ENCODE data around the gene FNBP1. TPM values are rescaled to one million over a fixed set of nuclear protein-coding genes. Genes with fewer than 3 reads are reported as not detected.

The FNBP1 gene
- total and polyA plus RNA-seq, 9 donors, result 15.0 to 28.4 (median 18.2) TPM

DNA sequence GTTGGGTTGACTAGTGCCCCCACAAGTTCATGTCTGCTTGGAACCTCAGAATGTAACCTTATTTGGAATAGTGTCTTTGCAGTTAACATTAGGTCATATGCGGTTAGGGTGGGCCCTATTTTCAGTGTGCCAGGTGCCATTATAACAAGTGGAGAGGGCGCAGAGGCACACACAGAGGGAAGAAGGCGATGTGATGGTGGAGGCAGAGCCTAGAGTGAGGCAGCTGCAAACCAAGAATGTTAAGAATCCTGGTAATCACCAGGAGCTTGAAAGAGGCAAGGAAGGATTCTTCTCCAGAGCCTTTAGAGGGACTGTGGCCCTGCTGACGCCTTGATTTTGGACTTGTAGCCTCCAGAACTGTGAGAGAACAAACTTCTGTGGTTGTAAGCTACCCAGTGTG lies 21.6 kb upstream of the FNBP1 start:
- peaks cover 9% of the 10 kb centered on the region for H3K36me3 ChIP-seq (ENCODE audit: control insufficient read depth, insufficient read depth, low read length)
- no peak overlapping the region for H3K27ac ChIP-seq (ENCODE audit: low read length)
- H3K4me1 ChIP-seq (ENCODE audit: control insufficient read depth, insufficient read depth, low read length), result no peaks in the 10 kb centered on the region
- H3K9me3 ChIP-seq (replicated peaks; ENCODE audit: control insufficient read depth, low read depth, low read length), result no peaks in the 10 kb centered on the region
- WGBS (ENCODE audit: insufficient coverage), result 100% methylated on average over 3 of the region's 4 CpGs
- DNase-seq, result no peak
- no peaks in the 10 kb centered on the region for H3K27me3 ChIP-seq (ENCODE audit: control insufficient read depth, insufficient read depth, low read length)
- H3K4me3 ChIP-seq (ENCODE audit: low read length), result no peak overlapping the region

DNA sequence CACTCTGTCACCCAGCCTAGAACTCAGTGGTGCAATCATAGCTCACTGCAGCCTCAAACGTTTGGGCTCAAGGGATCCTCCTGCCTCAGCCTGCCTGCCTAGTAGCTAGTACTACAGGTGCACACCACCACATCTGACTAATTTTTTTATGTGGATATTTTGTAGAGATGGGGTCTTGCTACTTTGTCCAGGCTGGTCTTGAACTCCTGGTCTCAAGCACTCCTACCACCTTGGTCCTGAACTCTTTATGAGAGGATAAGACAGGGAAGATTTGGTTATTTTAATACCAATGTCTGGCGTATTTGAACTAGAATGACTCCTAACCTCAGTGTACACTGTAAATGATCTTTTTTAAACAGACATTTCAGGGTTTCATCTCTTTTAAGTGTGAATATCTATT lies 19.8 kb upstream of the FNBP1 start:
- H3K27ac ChIP-seq (ENCODE audit: low read length), result no peak overlapping the region
- no CpG with 5 or more reads among the region's 2 CpGs for WGBS (ENCODE audit: insufficient coverage)
- DNase-seq, result no peak
- no peaks in the 10 kb centered on the region for H3K9me3 ChIP-seq (replicated peaks; ENCODE audit: control insufficient read depth, low read depth, low read length)
- H3K4me1 ChIP-seq (ENCODE audit: control insufficient read depth, insufficient read depth, low read length), result no peaks in the 10 kb centered on the region
- H3K27me3 ChIP-seq (ENCODE audit: control insufficient read depth, insufficient read depth, low read length), result no peaks in the 10 kb centered on the region
- H3K4me3 ChIP-seq (ENCODE audit: low read length), result no peak overlapping the region
- H3K36me3 ChIP-seq (ENCODE audit: control insufficient read depth, insufficient read depth, low read length), result peaks cover 14% of the 10 kb centered on the region

DNA sequence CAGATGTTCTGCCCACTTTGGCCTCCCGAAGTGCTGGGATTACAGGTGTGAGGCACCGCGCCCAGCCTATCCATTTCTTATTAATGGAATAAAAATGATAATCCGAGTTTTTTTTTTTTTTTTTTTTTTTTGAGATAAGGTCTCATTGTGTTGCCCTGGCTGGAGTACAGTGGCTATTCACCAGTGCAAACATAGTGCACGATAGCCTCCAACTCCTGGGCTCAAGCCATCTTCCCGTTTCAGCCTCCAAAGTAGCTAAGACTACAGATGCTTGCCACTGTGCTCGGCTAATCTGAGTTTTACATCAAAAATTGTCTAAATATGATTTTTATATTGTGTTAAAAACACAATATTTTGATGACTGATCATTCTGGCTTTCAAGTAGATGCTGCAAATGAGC lies 17.3 kb upstream of the FNBP1 start:
- Histone ChIP-seq H3K9me3 (replicated peaks; ENCODE audit: control insufficient read depth, low read depth, low read length) (no peaks in the 10 kb centered on the region), H3K36me3 (ENCODE audit: control insufficient read depth, insufficient read depth, low read length) (peaks cover 12% of the 10 kb centered on the region), H3K27ac (ENCODE audit: low read length) (no peak overlapping the region), H3K27me3 (ENCODE audit: control insufficient read depth, insufficient read depth, low read length) (no peaks in the 10 kb centered on the region), H3K4me3 (ENCODE audit: low read length) (no peak overlapping the region), H3K4me1 (ENCODE audit: control insufficient read depth, insufficient read depth, low read length) (no peaks in the 10 kb centered on the region)
- no peak for DNase-seq
- no CpG with 5 or more reads among the region's 7 CpGs for WGBS (ENCODE audit: insufficient coverage)

DNA sequence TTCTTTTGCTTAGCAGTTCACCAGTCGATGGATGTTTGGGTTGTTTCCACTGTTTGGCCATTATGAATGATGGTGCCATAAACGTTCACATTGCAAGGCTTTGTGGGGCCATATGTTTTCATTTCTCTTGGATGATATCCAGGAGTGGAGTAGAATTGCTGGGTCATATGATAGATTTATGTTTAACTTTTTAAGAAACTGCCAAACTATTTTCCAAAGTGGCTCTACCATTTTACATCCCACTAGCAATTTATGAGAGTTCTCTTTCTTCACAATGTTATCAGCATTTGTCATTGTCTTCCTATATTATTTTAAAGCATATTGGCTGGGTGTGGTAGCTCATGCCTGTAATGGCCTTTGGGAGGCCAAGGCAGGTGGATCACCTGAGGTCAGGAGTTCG lies 15.9 kb upstream of the FNBP1 start:
- no peak for DNase-seq
- Histone ChIP-seq H3K4me1 (ENCODE audit: control insufficient read depth, insufficient read depth, low read length) (peaks cover 6% of the 10 kb centered on the region), H3K36me3 (ENCODE audit: control insufficient read depth, insufficient read depth, low read length) (peaks cover 9% of the 10 kb centered on the region), H3K27ac (ENCODE audit: low read length) (no peak overlapping the region), H3K9me3 (replicated peaks; ENCODE audit: control insufficient read depth, low read depth, low read length) (no peaks in the 10 kb centered on the region), H3K4me3 (ENCODE audit: low read length) (no peak overlapping the region), H3K27me3 (ENCODE audit: control insufficient read depth, insufficient read depth, low read length) (no peaks in the 10 kb centered on the region)
- no CpG with 5 or more reads among the region's 3 CpGs for WGBS (ENCODE audit: insufficient coverage)

DNA sequence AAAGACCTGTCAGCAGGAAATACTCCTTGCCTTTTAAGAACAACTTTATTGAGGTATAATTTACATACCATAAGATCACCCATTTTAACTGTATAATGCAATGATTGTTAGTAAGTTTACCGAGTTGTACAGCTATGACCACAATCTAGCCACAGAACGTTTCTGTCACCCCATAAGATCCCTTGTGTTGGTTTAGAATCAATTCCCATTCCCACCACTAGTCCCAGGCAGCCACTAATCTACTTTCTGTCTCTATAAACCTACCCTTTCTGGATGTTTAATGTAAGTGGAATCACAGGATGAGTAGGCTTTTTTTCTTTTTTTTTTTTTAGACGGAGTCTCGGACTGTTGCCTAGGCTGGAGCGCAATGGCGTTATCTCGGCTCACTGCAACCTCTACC lies 15.2 kb upstream of the FNBP1 start:
- no peak for DNase-seq
- Histone ChIP-seq H3K4me3 (ENCODE audit: low read length) (no peak overlapping the region), H3K9me3 (replicated peaks; ENCODE audit: control insufficient read depth, low read depth, low read length) (no peaks in the 10 kb centered on the region), H3K36me3 (ENCODE audit: control insufficient read depth, insufficient read depth, low read length) (peaks cover 9% of the 10 kb centered on the region), H3K27me3 (ENCODE audit: control insufficient read depth, insufficient read depth, low read length) (no peaks in the 10 kb centered on the region), H3K4me1 (ENCODE audit: control insufficient read depth, insufficient read depth, low read length) (peaks cover 6% of the 10 kb centered on the region), H3K27ac (ENCODE audit: low read length) (no peak overlapping the region)
- no CpG with 5 or more reads among the region's 7 CpGs for WGBS (ENCODE audit: insufficient coverage)

DNA sequence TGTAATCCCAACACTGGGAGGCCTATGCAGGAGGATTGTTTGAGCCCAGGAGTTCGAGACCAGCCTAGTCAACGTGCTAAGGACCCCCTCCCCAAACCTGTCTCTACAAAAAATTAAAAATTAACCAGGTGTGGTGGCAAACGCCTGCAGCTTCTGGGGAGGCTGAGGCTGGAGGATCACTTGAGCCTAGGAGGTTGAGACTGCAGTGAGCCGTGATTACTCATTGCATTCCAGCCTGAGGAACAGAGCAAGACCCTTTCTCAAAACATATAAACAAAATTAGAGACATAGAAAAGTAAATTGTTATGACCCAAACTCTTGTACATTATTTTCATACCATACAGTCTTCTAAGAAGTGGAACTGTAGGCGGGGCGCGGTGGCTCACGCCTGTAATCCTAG lies 11.8 kb upstream of the FNBP1 start:
- no peaks in the 10 kb centered on the region for H3K9me3 ChIP-seq (replicated peaks; ENCODE audit: control insufficient read depth, low read depth, low read length)
- H3K4me3 ChIP-seq (ENCODE audit: low read length), result peak overlapping the region; percentile 98
- H3K4me1 ChIP-seq (ENCODE audit: control insufficient read depth, insufficient read depth, low read length), result peaks cover 15% of the 10 kb centered on the region
- no peak for DNase-seq
- peaks cover 8% of the 10 kb centered on the region for H3K36me3 ChIP-seq (ENCODE audit: control insufficient read depth, insufficient read depth, low read length)
- no peaks in the 10 kb centered on the region for H3K27me3 ChIP-seq (ENCODE audit: control insufficient read depth, insufficient read depth, low read length)
- WGBS (ENCODE audit: insufficient coverage), result no CpG with 5 or more reads among the region's 8 CpGs
- no peak overlapping the region for H3K27ac ChIP-seq (ENCODE audit: low read length)

DNA sequence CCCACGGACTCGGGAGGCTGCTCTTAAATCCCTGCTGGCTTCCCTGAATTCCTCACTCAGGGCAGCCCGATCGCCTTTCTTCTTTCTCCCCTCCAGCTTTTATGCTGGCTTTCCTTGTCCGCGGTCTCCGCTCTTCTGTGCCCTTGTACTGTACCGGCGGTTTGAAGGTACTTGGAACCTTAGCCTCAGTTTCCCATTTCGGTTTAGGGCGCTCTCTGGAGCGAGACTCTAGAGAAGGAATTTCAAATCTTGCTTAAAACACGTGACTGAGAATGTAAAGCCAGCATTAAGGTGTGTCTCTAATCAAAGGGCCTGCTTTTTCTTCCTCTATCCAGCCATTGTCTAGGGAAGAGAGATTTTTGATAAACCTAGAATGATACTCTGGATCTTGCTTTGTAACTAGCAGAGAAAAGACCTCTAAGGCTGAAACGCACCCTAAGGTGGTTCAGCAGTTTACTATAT lies 11.4 kb upstream of the FNBP1 start:
- Histone ChIP-seq H3K9me3 (replicated peaks; ENCODE audit: control insufficient read depth, low read depth, low read length) (no peaks in the 10 kb centered on the region), H3K36me3 (ENCODE audit: control insufficient read depth, insufficient read depth, low read length) (peaks cover 8% of the 10 kb centered on the region), H3K4me3 (ENCODE audit: low read length) (peak overlapping the region; percentile 98), H3K27me3 (ENCODE audit: control insufficient read depth, insufficient read depth, low read length) (no peaks in the 10 kb centered on the region), H3K4me1 (ENCODE audit: control insufficient read depth, insufficient read depth, low read length) (peaks cover 15% of the 10 kb centered on the region), H3K27ac (ENCODE audit: low read length) (peak overlapping the region; percentile 91)
- DNase-seq, result no peak
- WGBS (ENCODE audit: insufficient coverage), result 3% methylated on average over 12 of the region's 14 CpGs

DNA sequence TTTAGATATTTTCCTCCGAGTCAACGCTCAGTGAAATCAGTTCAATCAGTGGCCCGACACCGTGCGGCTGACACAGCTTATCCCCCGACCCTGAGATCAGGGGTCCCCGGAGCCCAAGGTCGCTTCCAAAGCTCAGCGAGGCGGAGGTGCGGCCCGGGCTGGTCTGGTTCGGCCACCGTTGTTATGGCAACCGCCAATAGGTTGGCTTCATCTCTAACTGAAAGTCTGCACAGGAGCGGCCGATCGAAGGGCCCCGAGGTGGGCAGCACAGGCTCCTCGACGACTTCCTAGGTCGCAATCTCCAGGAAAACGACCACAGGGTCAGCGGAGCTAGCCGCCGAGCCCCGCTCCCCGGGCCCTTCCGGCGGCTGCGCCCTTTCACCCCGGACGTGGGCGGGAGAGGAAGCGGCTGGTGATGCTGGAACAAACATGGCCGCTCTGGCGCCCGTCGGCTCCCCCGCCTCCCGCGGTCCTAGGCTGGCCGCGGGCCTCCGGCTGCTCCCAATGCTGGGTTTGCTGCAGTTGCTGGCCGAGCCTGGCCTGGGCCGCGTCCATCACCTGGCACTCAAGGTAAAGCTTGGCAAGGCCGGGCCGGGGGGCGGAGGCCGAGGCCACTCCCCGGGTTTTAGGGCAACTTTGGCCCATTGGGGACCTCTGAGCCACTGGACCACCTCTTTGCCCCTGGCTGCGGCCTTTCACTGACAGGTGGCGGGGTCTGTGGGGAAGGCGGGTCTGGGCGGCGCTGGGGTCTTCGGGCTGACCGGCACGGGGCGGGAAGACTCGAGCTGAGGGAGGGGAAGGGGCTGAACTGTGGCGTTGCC lies 10.7 kb upstream of the FNBP1 start, which contains the start of gene GPR107:
Gene GPR107 (plus strand): TSS at position 403 of the 821 bp plus-strand sequence. CDS start 27 bp downstream, at position 430.
- peak; percentile 91 for DNase-seq
- no peaks in the 10 kb centered on the region for H3K27me3 ChIP-seq (ENCODE audit: control insufficient read depth, insufficient read depth, low read length)
- under 1% methylated on average over 59 of the region's 64 CpGs for WGBS (ENCODE audit: insufficient coverage)
- H3K36me3 ChIP-seq (ENCODE audit: control insufficient read depth, insufficient read depth, low read length), result peaks cover 7% of the 10 kb centered on the region
- H3K4me1 ChIP-seq (ENCODE audit: control insufficient read depth, insufficient read depth, low read length), result peaks cover 15% of the 10 kb centered on the region
- H3K9me3 ChIP-seq (replicated peaks; ENCODE audit: control insufficient read depth, low read depth, low read length), result no peaks in the 10 kb centered on the region
- peak within 1 kb of the TSS; percentile 91 for H3K27ac ChIP-seq (ENCODE audit: low read length)
- H3K4me3 ChIP-seq (ENCODE audit: low read length), result peak within 1 kb of the TSS; percentile 98

DNA sequence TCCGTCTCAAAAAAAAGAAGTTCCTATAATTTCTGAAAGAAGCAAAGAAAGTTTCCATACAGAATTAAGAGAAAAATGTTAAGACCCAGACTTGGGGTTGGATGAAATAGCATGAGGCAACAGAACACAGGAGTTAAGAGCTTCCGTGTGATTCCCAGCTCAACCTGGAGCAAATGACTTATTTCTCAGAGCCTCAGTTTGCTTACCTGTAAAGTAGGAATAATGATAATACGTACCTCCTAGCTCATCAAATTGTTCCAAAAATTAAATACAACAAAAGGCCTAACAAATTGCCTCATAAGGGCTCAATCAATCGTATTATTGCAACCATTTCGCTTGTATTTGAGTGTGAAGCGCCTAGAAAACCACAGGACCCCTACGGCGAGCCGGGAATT lies 10.1 kb upstream of the FNBP1 start:
- Histone ChIP-seq H3K4me3 (ENCODE audit: low read length) (peak overlapping the region; percentile 98), H3K4me1 (ENCODE audit: control insufficient read depth, insufficient read depth, low read length) (peaks cover 15% of the 10 kb centered on the region), H3K36me3 (ENCODE audit: control insufficient read depth, insufficient read depth, low read length) (peaks cover 2% of the 10 kb centered on the region), H3K27me3 (ENCODE audit: control insufficient read depth, insufficient read depth, low read length) (no peaks in the 10 kb centered on the region), H3K27ac (ENCODE audit: low read length) (peak overlapping the region; percentile 91), H3K9me3 (replicated peaks; ENCODE audit: control insufficient read depth, low read depth, low read length) (no peaks in the 10 kb centered on the region)
- DNase-seq, result no peak
- WGBS (ENCODE audit: insufficient coverage), result 4% methylated on average over 6 of the region's 9 CpGs

DNA sequence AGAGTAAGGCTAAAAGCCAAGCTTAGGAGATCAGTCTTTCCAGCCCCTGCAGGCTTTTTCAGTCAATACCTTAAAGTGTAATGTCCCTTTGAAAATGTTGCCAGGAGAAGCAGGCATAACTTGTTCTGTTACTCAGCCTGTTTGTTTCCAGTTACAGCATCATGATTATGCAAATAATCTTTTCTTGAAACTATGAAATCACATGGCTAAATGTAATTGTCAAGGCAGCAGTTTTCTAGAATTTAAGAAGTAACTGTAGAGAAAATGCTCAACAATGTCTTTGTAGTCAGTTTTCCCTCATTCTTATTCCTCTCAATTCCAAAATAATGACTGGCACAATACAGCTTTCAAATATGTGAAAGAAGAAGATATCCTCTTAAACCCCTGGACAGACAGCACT lies 8.9 kb upstream of the FNBP1 start:
- no peak for DNase-seq
- no peaks in the 10 kb centered on the region for H3K9me3 ChIP-seq (replicated peaks; ENCODE audit: control insufficient read depth, low read depth, low read length)
- no peak overlapping the region for H3K27ac ChIP-seq (ENCODE audit: low read length)
- peaks cover 15% of the 10 kb centered on the region for H3K4me1 ChIP-seq (ENCODE audit: control insufficient read depth, insufficient read depth, low read length)
- H3K4me3 ChIP-seq (ENCODE audit: low read length), result no peak overlapping the region
- no peaks in the 10 kb centered on the region for H3K27me3 ChIP-seq (ENCODE audit: control insufficient read depth, insufficient read depth, low read length)
- peaks cover 2% of the 10 kb centered on the region for H3K36me3 ChIP-seq (ENCODE audit: control insufficient read depth, insufficient read depth, low read length)
